Endothelial cell of umbilical vein (primary cell): ENCODE results near the gene ENKUR. TPM values are rescaled to one million over a fixed set of nuclear protein-coding genes. Genes with fewer than 3 reads are reported as not detected.

ENCODE experiments used
- BruUV-seq: library from RNA; stranded (reverse); fragments of 400-500 nt; replicated peaks from 2 replicates; lab custom pipeline; 2021; lab: Mats Ljungman, UMichigan
- CTCF ChIA-PET: fragments of 300-600, 350-600 bp; sonication (Branson Sonifier 250); formaldehyde crosslinking; loops from one replicate; lab custom pipeline; 2021; ENCODE audit warnings: antibody characterized with exemption, inconsistent platforms; lab: Charles Lee
- POLR2A ChIA-PET: fragments of 300-600, 350-600 bp; sonication (Branson Sonifier 250); formaldehyde crosslinking; loops from one replicate; lab custom pipeline; 2021; ENCODE audit warnings: antibody characterized with exemption, inconsistent platforms; lab: Charles Lee
- DNase-seq: peaks from one replicate; pipeline ENCODE4 v3.0.0-alpha.2; 2011; ENCODE audit warnings: low read depth, low spot score
- FAIRE-seq: peaks from 2 replicates; lab custom pipeline; 2011; peaks lifted over from hg19 to GRCh38; lab: Jason Lieb, UNC
- H2AFZ ChIP-seq: 2 replicates; pipeline ENCODE4 v1.6.0; 2012; ENCODE audit warnings: low read depth, low read length, control low read depth, inconsistent platforms
- H3K27ac ChIP-seq: 2 replicates; pipeline ENCODE4 v1.5.1; 2011; ENCODE audit warnings: low read depth, mild to moderate bottlenecking, control low read depth, low read length, moderate library complexity; ENCODE audit not compliant: insufficient read depth
- H3K27me3 ChIP-seq, 2 experiments: 2 replicates each; pipeline versions ENCODE4 v1.6.0 to v1.6.1; 2011; ENCODE audit warnings: low read length in 2 of 2, mixed read lengths in 1 of 2; ENCODE audit not compliant: control insufficient read depth in 2 of 2, insufficient read depth in 2 of 2
- H3K36me3 ChIP-seq, 2 experiments: 2 replicates in 1 of 2; 3 replicates in 1 of 2; pipeline ENCODE4 v1.5.1; 2011; ENCODE audit warnings: low read length in 2 of 2, mild to moderate bottlenecking in 1 of 2, moderate library complexity in 1 of 2; ENCODE audit not compliant: control insufficient read depth in 2 of 2, insufficient read depth in 2 of 2; ENCODE audit errors: extremely low read depth in 1 of 2
- H3K4me1 ChIP-seq: 3 replicates; pipeline ENCODE4 v1.5.1; 2011; ENCODE audit warnings: mild to moderate bottlenecking, low read length; ENCODE audit not compliant: control insufficient read depth, insufficient read depth; ENCODE audit errors: extremely low read depth
- H3K4me2 ChIP-seq: 2 replicates; pipeline ENCODE4 v1.6.1; 2011; ENCODE audit warnings: low read length, control low read depth, mixed read lengths; ENCODE audit not compliant: insufficient read depth
- H3K4me3 ChIP-seq, 3 experiments: fragments of 200-600 bp in 1 of 3; sonication (generic), shearing (Covaris generic) in 1 of 3; replicated peaks in 1 of 3; 2 replicates each; pipeline ENCODE4 v1.5.1; 2011 to 2016; ENCODE audit warnings: control low read depth in 3 of 3, low read length in 3 of 3, mild to moderate bottlenecking in 2 of 3, inconsistent platforms in 1 of 3, low read depth in 1 of 3, moderate library complexity in 1 of 3; ENCODE audit not compliant: insufficient read depth in 1 of 3
- H3K79me2 ChIP-seq: 2 replicates; pipeline ENCODE4 v1.6.0; 2012; ENCODE audit warnings: low read length, inconsistent platforms; ENCODE audit not compliant: control insufficient read depth, insufficient read depth
- H3K9ac ChIP-seq: replicated peaks from 2 replicates; pipeline ENCODE3; 2011; ENCODE audit warnings: low read length, control low read depth; ENCODE audit not compliant: insufficient read depth; ENCODE audit errors: extremely low read depth
- H3K9me1 ChIP-seq: replicated peaks from 3 replicates; pipeline ENCODE4 v1.6.0; 2011; ENCODE audit warnings: mild to moderate bottlenecking, low read length; ENCODE audit not compliant: control insufficient read depth, insufficient read depth; ENCODE audit errors: extremely low read depth
- H3K9me3 ChIP-seq: replicated peaks from 2 replicates; pipeline ENCODE4 v1.5.1; 2012; ENCODE audit warnings: low read length, inconsistent platforms; ENCODE audit not compliant: control insufficient read depth, insufficient read depth
- H4K20me1 ChIP-seq: replicated peaks from 2 replicates; pipeline ENCODE3; 2011; ENCODE audit warnings: mild to moderate bottlenecking, low read length; ENCODE audit not compliant: control insufficient read depth, insufficient read depth; ENCODE audit errors: extremely low read depth
- CTCF ChIP-seq, 2 donors: IDR thresholded peaks; 1 replicate in 1 of 2; 2 replicates in 1 of 2; pipeline ENCODE4 v1.5.1; 2011; ENCODE audit warnings: low read length in 2 of 2, mild to moderate bottlenecking in 2 of 2, moderate library complexity in 2 of 2, control low read depth in 1 of 2, inconsistent platforms in 1 of 2, low read depth in 1 of 2; ENCODE audit not compliant: insufficient read depth in 1 of 2; ENCODE audit errors: extremely low read depth in 1 of 2
- EZH2 ChIP-seq: IDR thresholded peaks from 2 replicates; pipeline ENCODE4 v1.6.1; 2012; ENCODE audit warnings: borderline replicate concordance, low read depth, mild to moderate bottlenecking, moderate library complexity, low read length, inconsistent platforms; ENCODE audit not compliant: severe bottlenecking
- FOS ChIP-seq: IDR thresholded peaks from 2 replicates; pipeline ENCODE4 v1.6.1; 2011; ENCODE audit warnings: mild to moderate bottlenecking, low read length, moderate library complexity, borderline replicate concordance; ENCODE audit not compliant: insufficient read depth
- GATA2 ChIP-seq: IDR thresholded peaks from 2 replicates; pipeline ENCODE4 v1.7.0; 2011; ENCODE audit warnings: low read depth, mild to moderate bottlenecking, moderate library complexity, mixed read lengths, low read length; ENCODE audit not compliant: insufficient read length, insufficient read depth
- JUN ChIP-seq: IDR thresholded peaks from 2 replicates; pipeline ENCODE4 v1.6.1; 2011; ENCODE audit warnings: borderline replicate concordance, low read depth; ENCODE audit not compliant: insufficient read length, insufficient read depth
- MAX ChIP-seq: IDR thresholded peaks from 2 replicates; pipeline ENCODE4 v1.6.1; 2011; ENCODE audit not compliant: insufficient read depth, insufficient read length
- MYC ChIP-seq: IDR thresholded peaks from one replicate; pipeline ENCODE4 v1.6.1; 2011; ENCODE audit warnings: mild to moderate bottlenecking, low read depth, low read length
- POLR2AphosphoS5 ChIP-seq: IDR thresholded peaks from 2 replicates; pipeline ENCODE4 v1.6.1; 2012; ENCODE audit warnings: low read depth, mild to moderate bottlenecking, control low read depth, low read length, moderate library complexity; ENCODE audit not compliant: insufficient read depth
- dilution Hi-C: fragments of 300-500 bp; cut with MboI; formaldehyde crosslinking; loops from one replicate; pipeline ENCODE4 v1.15.0; 2019; ENCODE audit warnings: low sequenced_read_pairs; ENCODE audit not compliant: extremely low pct_ligation_motif_present
- intact Hi-C: fragments of 100-400 bp; cut with micrococcal nuclease; formaldehyde crosslinking; loops from one replicate; pipeline ENCODE4 v1.10.0; 2022
- polyA plus RNA-seq, 4 experiments: library from polyadenylated mRNA; depleted of rRNA in 3 of 4; stranded (reverse) in 3 of 4; unstranded in 1 of 4; fragments of >200 nt; gene quantifications; 2 replicates each; pipeline versions ENCODE4 v1.2.1 to v1.2.3, GENCODE V29; 2011 to 2012; ENCODE audit warnings: missing spikeins in 1 of 4
- total RNA-seq: library from RNA; stranded (reverse); gene quantifications from 2 replicates; pipeline ENCODE4 v1.2.3, GENCODE V29; 2021

Gene ENKUR
- total and polyA plus RNA-seq, 2 donors (not counting 3 experiments of a cell fraction or from before 2014, with no cell fraction given), result 0.07 to 0.35 TPM

DNA sequence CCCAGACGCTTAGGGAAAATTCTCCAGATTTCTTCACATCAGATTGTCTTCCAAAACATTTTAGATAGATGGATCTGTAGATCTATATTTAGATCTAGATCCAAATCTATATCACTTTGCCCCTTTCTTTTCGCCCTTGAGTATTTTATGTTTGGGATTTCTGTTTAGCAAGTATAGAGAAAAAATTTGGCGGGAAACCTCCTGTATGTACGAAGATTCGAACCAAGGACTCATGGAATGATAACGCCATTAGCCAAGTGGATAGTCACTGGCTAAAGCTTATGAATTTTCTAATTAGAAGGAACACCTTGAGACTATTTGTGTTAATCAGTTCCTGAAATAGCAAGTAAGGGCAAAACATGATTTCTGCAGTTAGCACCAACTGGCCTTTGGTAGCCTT is 1.7 kb upstream of the ENKUR start:
- H2AFZ ChIP-seq, result no peak overlapping the region
- BruUV-seq, result no TSS peak
- peak overlapping the region; percentile 99 for H3K4me2 ChIP-seq

More for the DNA sequence above, 1.7 kb upstream of the ENKUR start:
- Histone ChIP-seq H3K9ac (peak overlapping the region; percentile 81), H3K9me3 (no peaks in the 10 kb centered on the region), H3K27me3 (no peaks in the 10 kb centered on the region), H3K4me3 (peak overlapping the region in 1 of 3 experiments; percentile 85), H3K27ac (peak overlapping the region; percentile 88), H3K36me3 (no peaks in the 10 kb centered on the region), H3K79me2 (no peaks in the 10 kb centered on the region), H3K9me1 (no peaks in the 10 kb centered on the region), H3K4me1 (peaks cover 25% of the 10 kb centered on the region), H4K20me1 (no peaks in the 10 kb centered on the region)
- no peak for DNase-seq
- ChIA-PET POLR2A (no interaction called here), CTCF (interaction anchor here (1.1 kb wide), 1 partner anchor 65 kb away, joined by 3 read pairs; the partner anchor contains the start of gene PRTFDC1)
- TF ChIP-seq MYC, result no peak
- TF ChIP-seq GATA2, result no peak
- TF ChIP-seq MAX, result no peak
- TF ChIP-seq FOS, result no peak
- no peak for TF ChIP-seq POLR2AphosphoS5
- no peak for TF ChIP-seq JUN
- no peak for TF ChIP-seq CTCF (IDR thresholded peaks at IDR 0.05; ENCODE audit: extremely low read depth in 1 of 2, insufficient read depth in 1 of 2, low read depth in 1 of 2, low read length in 2 of 2)
- TF ChIP-seq EZH2, result no peak
- FAIRE-seq, result no peak
- dilution Hi-C loops, result no loop called here
- intact Hi-C loops, result loop anchor here (2.0 to 5.0 kb wide), 2 partner anchors 65 to 120 kb away; partner anchors contain the start of gene PRTFDC1
